A549 (cell line): ENCODE results near the gene PNP. TPM values are rescaled to one million over a fixed set of nuclear protein-coding genes. Genes with fewer than 3 reads are reported as not detected.

Experiments
- ATAC-seq, 2 experiments: fragments of 200-7000 bp in 1 of 2; fragments of >200 bp in 1 of 2; cut with Nextera tagmentation in 1 of 2; cut with Tn5 transposase in 1 of 2; 3 replicates each; pipeline versions ENCODE4 v1.8.0 to v1.9.1; 2018 to 2020; ENCODE audit warnings: mild to moderate bottlenecking in 1 of 2, moderate library complexity in 1 of 2
- CTCF ChIA-PET: fragments of 300-600 bp; sonication (Branson Sonifier 250); formaldehyde crosslinking; extraction: SDS; loops from one replicate; lab custom pipeline; 2021; ENCODE audit warnings: antibody characterized with exemption, inconsistent platforms; lab: Yijun Ruan, JAX
- POLR2A ChIA-PET: fragments of 350-600 bp; formaldehyde crosslinking; extraction: SDS; loops from one replicate; lab custom pipeline; 2021; ENCODE audit warnings: antibody characterized with exemption, inconsistent platforms; lab: Yijun Ruan, JAX
- DNase-seq, 2 experiments: peaks; one replicate each; pipeline versions ENCODE4 v3.0.0 to v3.0.0-alpha.2; 2011 to 2016; ENCODE audit warnings: low read depth in 1 of 2, low spot score in 1 of 2
- FAIRE-seq: peaks from 2 replicates; lab custom pipeline; 2011; peaks lifted over from hg19 to GRCh38; lab: Jason Lieb, UNC
- H3K27ac ChIP-seq, 2 experiments: fragments of >200 bp; sonication (Bioruptor Twin); formaldehyde crosslinking; 3 replicates each; pipeline ENCODE4 v1.5.1; 2016 to 2017
- H3K4me1 ChIP-seq: fragments of >200 bp; sonication (Bioruptor Twin); formaldehyde crosslinking; 3 replicates; pipeline ENCODE4 v1.6.1; 2016
- H3K4me2 ChIP-seq: fragments of >200 bp; sonication (Bioruptor Twin); formaldehyde crosslinking; 3 replicates; pipeline ENCODE4 v1.6.1; 2016
- H3K4me3 ChIP-seq: fragments of >200 bp; sonication (Bioruptor Twin); formaldehyde crosslinking; 3 replicates; pipeline ENCODE4 v1.5.1; 2016
- H3K9me3 ChIP-seq: fragments of >200 bp; sonication (Bioruptor Twin); formaldehyde crosslinking; 3 replicates; pipeline ENCODE4 v1.6.1; 2016
- BHLHE40 ChIP-seq: IDR thresholded peaks from 2 replicates; pipeline ENCODE4 v1.6.1; 2012; ENCODE audit warnings: low read depth, low read length, inconsistent platforms
- EHMT2 ChIP-seq: fragments of 200-600 bp; sonication (generic); IDR thresholded peaks from 2 replicates; pipeline ENCODE4 v1.6.1; 2016; ENCODE audit warnings: antibody characterized with exemption, low read depth, mild to moderate bottlenecking, moderate library complexity
- EP300 ChIP-seq, 2 experiments: fragments of >200 bp; sonication (Bioruptor Twin); formaldehyde crosslinking; IDR thresholded peaks; 2 replicates in 1 of 2; 3 replicates in 1 of 2; pipeline ENCODE4 v1.6.1; 2016 to 2017
- ESRRA ChIP-seq: fragments of 150-350 bp; IDR thresholded peaks from 2 replicates; pipeline ENCODE4 v1.6.1; 2014; ENCODE audit warnings: mild to moderate bottlenecking, low read length, borderline replicate concordance
- FOXS1 ChIP-seq: fragments of 250-450 bp; sonication (Bioruptor Pico); IDR thresholded peaks from 2 replicates; pipeline ENCODE4 v1.5.0; 2020; ENCODE audit warnings: mild to moderate bottlenecking, moderate library complexity
- GATA3 ChIP-seq: IDR thresholded peaks from 2 replicates; pipeline ENCODE4 v1.6.1; 2012; ENCODE audit warnings: borderline replicate concordance
- HEYL ChIP-seq: fragments of 250-450 bp; sonication (Bioruptor Pico); IDR thresholded peaks from 2 replicates; pipeline ENCODE4 v1.8.0; 2021; ENCODE audit warnings: mild to moderate bottlenecking, moderate library complexity
- JUN ChIP-seq, 2 experiments: fragments of >200 bp; sonication (Bioruptor Twin); formaldehyde crosslinking; IDR thresholded peaks; 2 replicates in 1 of 2; 3 replicates in 1 of 2; pipeline ENCODE4 v1.6.1; 2016 to 2017
- KDM1A ChIP-seq: fragments of 200-600 bp; sonication (generic); IDR thresholded peaks from 2 replicates; pipeline ENCODE4 v1.6.1; 2016; ENCODE audit warnings: low read depth, mild to moderate bottlenecking
- KDM5A ChIP-seq: fragments of 200-600 bp; sonication (generic); IDR thresholded peaks from 2 replicates; pipeline ENCODE4 v1.6.1; 2016; ENCODE audit warnings: antibody characterized with exemption, mild to moderate bottlenecking
- MAFK ChIP-seq: fragments of 450-650 bp; IDR thresholded peaks from 2 replicates; pipeline ENCODE4 v1.6.1; 2014; ENCODE audit not compliant: partially characterized antibody
- NPAS2 ChIP-seq: fragments of 250-450 bp; sonication (Bioruptor Pico); IDR thresholded peaks from 2 replicates; pipeline ENCODE4 v1.8.0; 2022; ENCODE audit warnings: mild to moderate bottlenecking, moderate library complexity, borderline replicate concordance
- POLR2A ChIP-seq: IDR thresholded peaks from 2 replicates; pipeline ENCODE4 v1.6.1; 2012; ENCODE audit warnings: mild to moderate bottlenecking, low read length
- RARB ChIP-seq: fragments of 250-450 bp; sonication (Bioruptor Pico); IDR thresholded peaks from 2 replicates; pipeline ENCODE4 v1.8.0; 2021; ENCODE audit warnings: mild to moderate bottlenecking, moderate library complexity
- SMC3 ChIP-seq: fragments of >200 bp; sonication (Bioruptor Twin); formaldehyde crosslinking; IDR thresholded peaks from 3 replicates; pipeline ENCODE4 v1.6.1; 2018; ENCODE audit warnings: inconsistent platforms
- TFCP2L1 ChIP-seq: fragments of 250-450 bp; sonication (Bioruptor Pico); IDR thresholded peaks from 2 replicates; pipeline ENCODE4 v1.5.0; 2021; ENCODE audit warnings: mild to moderate bottlenecking
- WGBS: methylation state at CpG from one replicate; pipeline ENCODE4 v1.1.6; 2017; ENCODE audit errors: missing lambda C conversion rate; 5-methylcytosine and 5-hydroxymethylcytosine counted together
- polyA plus RNA-seq, 4 experiments: library from polyadenylated mRNA; depleted of rRNA in 3 of 4; stranded (reverse); fragments of >200 nt; fragmentation: RNase III in 1 of 4; extraction: RNeasy Plus Mini Kit Qiagen cat#74134 plus additional on column Dnase treatment in 1 of 4; gene quantifications; 2 replicates in 3 of 4; 3 replicates in 1 of 4; pipeline ENCODE4 v1.2.3, GENCODE V29; 2011 to 2017
- TF ChIP-seq, protein P1 (sequence below): IDR thresholded peaks from 2 replicates; pipeline ENCODE4 v1.6.1; 2012
- TF ChIP-seq, protein P2 (sequence below): IDR thresholded peaks from 2 replicates; pipeline ENCODE4 v1.6.1; 2012; ENCODE audit warnings: low read depth, borderline replicate concordance
- TF ChIP-seq, protein P3 (sequence below): fragments of 250-450 bp; sonication (Bioruptor Pico); IDR thresholded peaks from 2 replicates; pipeline ENCODE4 v1.5.0; 2021; ENCODE audit warnings: mild to moderate bottlenecking, moderate library complexity, borderline replicate concordance
- TF ChIP-seq, protein P4 (sequence below): fragments of 250-450 bp; sonication (Bioruptor Pico); IDR thresholded peaks from 2 replicates; pipeline ENCODE4 v1.5.0; 2020; ENCODE audit warnings: low read depth, mild to moderate bottlenecking, moderate library complexity
- TF ChIP-seq, protein P5 (sequence below): fragments of 450-650 bp; IDR thresholded peaks from 2 replicates; pipeline ENCODE4 v1.6.1; 2014; ENCODE audit warnings: antibody characterized with exemption

Gene PNP
- polyA plus RNA-seq, 2 of the 4 experiments (the other 2 are of a cell fraction), result 95.9 to 111 TPM

DNA sequence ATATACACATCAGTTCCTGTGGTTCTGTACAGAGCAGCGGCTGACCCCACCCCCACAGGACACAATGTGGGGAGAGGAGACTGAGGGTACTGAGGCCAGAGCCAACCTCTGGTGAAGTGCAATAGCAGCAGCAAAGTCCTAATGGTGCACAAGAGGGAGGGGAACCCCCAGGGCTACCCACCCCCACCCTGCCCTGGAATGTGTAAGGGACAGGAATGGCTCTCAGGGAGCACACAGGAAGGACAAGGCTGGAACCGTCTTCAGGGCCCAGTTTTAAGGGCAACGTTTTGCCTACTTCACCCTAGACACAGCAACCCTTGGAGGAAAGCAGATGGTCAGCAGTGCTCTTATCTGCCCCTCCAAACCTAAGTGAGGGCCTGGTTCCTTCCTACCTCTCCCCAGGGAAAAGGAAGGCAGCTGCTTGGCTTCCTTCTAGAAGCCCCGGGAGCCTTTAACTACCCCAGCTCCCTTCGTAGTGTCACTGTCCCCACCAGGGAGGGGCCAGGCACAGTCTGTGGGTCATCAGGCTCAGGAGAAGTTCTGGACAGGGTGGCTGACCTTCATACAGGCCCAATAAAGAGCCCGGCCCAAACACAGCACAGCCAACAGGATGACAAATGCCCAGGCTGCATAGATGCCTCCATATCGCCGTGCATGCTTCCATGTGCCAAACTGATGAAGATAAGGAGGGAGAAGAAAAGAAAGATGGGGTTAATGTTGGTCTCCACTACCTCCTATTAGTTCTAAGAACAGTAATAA, 11.0 kb upstream of the PNP start:
- DNase-seq (no peak), ATAC-seq (no peak), FAIRE-seq (no peak)
- Histone ChIP-seq H3K4me3 (no peak overlapping the region), H3K27ac (no peak overlapping the region), H3K9me3 (no peaks in the 10 kb centered on the region), H3K4me1 (peaks cover 37% of the 10 kb centered on the region), H3K4me2 (no peak overlapping the region)
- ChIA-PET CTCF (no interaction called here), POLR2A (interaction anchor here (0.9 kb wide), 1 partner anchor 12 kb away, joined by 3 read pairs; no protein-coding TSS in a partner anchor)
- 78% methylated on average over 8 of the region's 8 CpGs for WGBS
- TF ChIP-seq HEYL, result no peak
- TF ChIP-seq, protein P1, sequence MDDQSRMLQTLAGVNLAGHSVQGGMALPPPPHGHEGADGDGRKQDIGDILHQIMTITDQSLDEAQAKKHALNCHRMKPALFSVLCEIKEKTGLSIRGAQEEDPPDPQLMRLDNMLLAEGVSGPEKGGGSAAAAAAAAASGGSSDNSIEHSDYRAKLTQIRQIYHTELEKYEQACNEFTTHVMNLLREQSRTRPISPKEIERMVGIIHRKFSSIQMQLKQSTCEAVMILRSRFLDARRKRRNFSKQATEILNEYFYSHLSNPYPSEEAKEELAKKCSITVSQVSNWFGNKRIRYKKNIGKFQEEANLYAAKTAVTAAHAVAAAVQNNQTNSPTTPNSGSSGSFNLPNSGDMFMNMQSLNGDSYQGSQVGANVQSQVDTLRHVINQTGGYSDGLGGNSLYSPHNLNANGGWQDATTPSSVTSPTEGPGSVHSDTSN, result no peak
- no peak for TF ChIP-seq EP300 (IDR thresholded peaks at IDR 0.05)
- TF ChIP-seq POLR2A, result 0 out of 2 replicates have a peak, but pooled peaks have one; percentile 6
- 0 out of 5 replicates have a peak, but pooled peaks of 1 of the 2 experiments have one; percentile 36 for TF ChIP-seq JUN (IDR thresholded peaks at IDR 0.05)
- TF ChIP-seq SMC3, result no peak
- TF ChIP-seq, protein P2, sequence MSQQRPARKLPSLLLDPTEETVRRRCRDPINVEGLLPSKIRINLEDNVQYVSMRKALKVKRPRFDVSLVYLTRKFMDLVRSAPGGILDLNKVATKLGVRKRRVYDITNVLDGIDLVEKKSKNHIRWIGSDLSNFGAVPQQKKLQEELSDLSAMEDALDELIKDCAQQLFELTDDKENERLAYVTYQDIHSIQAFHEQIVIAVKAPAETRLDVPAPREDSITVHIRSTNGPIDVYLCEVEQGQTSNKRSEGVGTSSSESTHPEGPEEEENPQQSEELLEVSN, result no peak
- TF ChIP-seq, protein P3, sequence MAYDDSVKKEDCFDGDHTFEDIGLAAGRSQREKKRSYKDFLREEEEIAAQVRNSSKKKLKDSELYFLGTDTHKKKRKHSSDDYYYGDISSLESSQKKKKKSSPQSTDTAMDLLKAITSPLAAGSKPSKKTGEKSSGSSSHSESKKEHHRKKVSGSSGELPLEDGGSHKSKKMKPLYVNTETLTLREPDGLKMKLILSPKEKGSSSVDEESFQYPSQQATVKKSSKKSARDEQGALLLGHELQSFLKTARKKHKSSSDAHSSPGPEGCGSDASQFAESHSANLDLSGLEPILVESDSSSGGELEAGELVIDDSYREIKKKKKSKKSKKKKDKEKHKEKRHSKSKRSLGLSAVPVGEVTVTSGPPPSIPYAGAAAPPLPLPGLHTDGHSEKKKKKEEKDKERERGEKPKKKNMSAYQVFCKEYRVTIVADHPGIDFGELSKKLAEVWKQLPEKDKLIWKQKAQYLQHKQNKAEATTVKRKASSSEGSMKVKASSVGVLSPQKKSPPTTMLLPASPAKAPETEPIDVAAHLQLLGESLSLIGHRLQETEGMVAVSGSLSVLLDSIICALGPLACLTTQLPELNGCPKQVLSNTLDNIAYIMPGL, result no peak

DNA sequence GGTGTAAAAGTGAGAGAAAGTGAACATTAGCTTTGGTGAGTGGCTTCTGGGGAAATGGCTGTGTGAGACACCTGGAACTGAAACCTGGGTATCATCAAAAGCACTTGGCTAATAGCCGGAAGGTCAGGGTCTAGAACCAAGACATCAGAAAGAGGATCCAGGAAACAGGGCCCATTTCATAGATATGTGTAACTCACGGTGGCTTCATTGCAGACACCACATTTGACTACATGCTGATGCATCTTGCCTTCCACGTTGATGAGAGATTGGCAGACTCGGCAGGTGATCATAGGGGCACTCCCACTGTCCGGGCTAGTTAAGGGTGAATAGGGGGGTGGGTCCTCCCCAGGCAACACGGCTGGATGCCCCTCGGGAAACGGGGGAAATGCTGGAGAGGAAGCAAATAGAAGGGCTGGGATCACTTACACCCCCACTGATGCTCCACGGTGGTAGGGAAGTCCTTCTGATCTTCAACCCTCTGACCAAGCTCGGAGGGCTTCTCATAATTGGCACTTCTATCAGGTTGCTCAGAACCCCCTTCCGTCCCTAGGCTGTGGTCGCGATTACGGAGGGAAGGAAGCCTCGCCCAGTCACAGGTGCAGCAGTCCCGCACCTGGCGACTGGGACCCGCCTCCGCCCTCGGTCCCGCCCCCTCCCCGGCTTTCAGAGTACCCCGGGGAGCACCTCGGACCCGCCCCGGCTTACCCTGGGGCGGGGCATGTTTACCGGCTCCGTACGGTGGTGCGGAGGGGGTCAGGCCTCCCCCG, 8.6 kb upstream of the PNP start:
- CTCF ChIA-PET, result interaction anchor here (1.1 to 2.4 kb wide), 2 partner anchors 45 to 153 kb away, joined by 5 to 6 read pairs; no protein-coding TSS in a partner anchor
- ATAC-seq, result peak in 1 of 2 experiments; percentile 10; a peak in 3 of 6 replicates
- WGBS, result 10% methylated on average over 16 of the region's 32 CpGs

More for the DNA sequence above, 8.6 kb upstream of the PNP start:
- H3K4me3 ChIP-seq, result peak overlapping the region; percentile 85
- H3K4me1 ChIP-seq, result peaks cover 34% of the 10 kb centered on the region
- TF ChIP-seq, protein P4, sequence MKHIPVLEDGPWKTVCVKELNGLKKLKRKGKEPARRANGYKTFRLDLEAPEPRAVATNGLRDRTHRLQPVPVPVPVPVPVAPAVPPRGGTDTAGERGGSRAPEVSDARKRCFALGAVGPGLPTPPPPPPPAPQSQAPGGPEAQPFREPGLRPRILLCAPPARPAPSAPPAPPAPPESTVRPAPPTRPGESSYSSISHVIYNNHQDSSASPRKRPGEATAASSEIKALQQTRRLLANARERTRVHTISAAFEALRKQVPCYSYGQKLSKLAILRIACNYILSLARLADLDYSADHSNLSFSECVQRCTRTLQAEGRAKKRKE (CRISPR knock-in tag), result no peak
- TF ChIP-seq MAFK, result no peak
- no peak for TF ChIP-seq RARB (CRISPR knock-in tag)
- no peak for TF ChIP-seq KDM1A
- TF ChIP-seq POLR2A, result no peak
- TF ChIP-seq, protein P5, sequence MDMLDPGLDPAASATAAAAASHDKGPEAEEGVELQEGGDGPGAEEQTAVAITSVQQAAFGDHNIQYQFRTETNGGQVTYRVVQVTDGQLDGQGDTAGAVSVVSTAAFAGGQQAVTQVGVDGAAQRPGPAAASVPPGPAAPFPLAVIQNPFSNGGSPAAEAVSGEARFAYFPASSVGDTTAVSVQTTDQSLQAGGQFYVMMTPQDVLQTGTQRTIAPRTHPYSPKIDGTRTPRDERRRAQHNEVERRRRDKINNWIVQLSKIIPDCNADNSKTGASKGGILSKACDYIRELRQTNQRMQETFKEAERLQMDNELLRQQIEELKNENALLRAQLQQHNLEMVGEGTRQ, result no peak
- TF ChIP-seq ESRRA, result no peak
- no peak for TF ChIP-seq KDM5A
- TF ChIP-seq NPAS2 (CRISPR knock-in tag), result no peak
- TF ChIP-seq BHLHE40, result no peak
- no peak for TF ChIP-seq HEYL
- no peak for TF ChIP-seq TFCP2L1
- TF ChIP-seq, protein P3, result no peak
- TF ChIP-seq EHMT2, result no peak
- no peak for TF ChIP-seq FOXS1 (CRISPR knock-in tag)
- TF ChIP-seq GATA3, result no peak
- peak overlapping the region; percentile 85 to 92 for H3K27ac ChIP-seq
- peak overlapping the region; percentile 85 for H3K4me2 ChIP-seq
- DNase-seq (no peak), FAIRE-seq (no peak)
- POLR2A ChIA-PET, result interaction anchor here (0.6 to 2.3 kb wide), 8 partner anchors 9 to 223 kb away, joined by 3 to 44 read pairs (median 7); partner anchors contain the start of genes PARP2, PNP, RNASE4 and TEP1
- H3K9me3 ChIP-seq, result no peaks in the 10 kb centered on the region
